NCI-H146 treated with DMSO at 0.1 percent for 48 hours (cell line): Measurements from ENCODE around the gene DTHD1.

Source experiments
- DNase-seq: peaks from one replicate; lab custom pipeline; 2025; ENCODE audit not compliant: unreplicated experiment; lab: John Stamatoyannopoulos, UW

The DTHD1 gene

GRCh38 chr4:36313301-36313700, 31.9 kb downstream of the DTHD1 start:
- DNase-seq, result no peak

- no peak for DNase-seq
These were observed 32.3 kb downstream of the DTHD1 start for GRCh38 chr4:36313703-36314102.

- no peak for DNase-seq
These were observed 35.2 kb downstream of the DTHD1 start for GRCh38 chr4:36316607-36317006.

GRCh38 chr4:36317721-36318120, 36.3 kb downstream of the DTHD1 start:
- no peak for DNase-seq

- DNase-seq, result no peak
These were observed 38.9 kb downstream of the DTHD1 start for GRCh38 chr4:36320117-36320896.

- DNase-seq, result no peak
These were observed 39.8 kb downstream of the DTHD1 start for GRCh38 chr4:36321176-36321575.

- no peak for DNase-seq
These were observed 41.5 kb downstream of the DTHD1 start for GRCh38 chr4:36322921-36323354.

- no peak for DNase-seq
These were observed 42.5 kb downstream of the DTHD1 start for GRCh38 chr4:36323816-36324419.

GRCh38 chr4:36324808-36325207, 43.4 kb downstream of the DTHD1 start:
- no peak for DNase-seq

GRCh38 chr4:36325499-36325898, 44.1 kb downstream of the DTHD1 start:
- no peak for DNase-seq

- DNase-seq, result no peak
These were observed 44.5 kb downstream of the DTHD1 start for GRCh38 chr4:36325926-36326325.

- no peak for DNase-seq
These were observed 45.1 kb downstream of the DTHD1 start for GRCh38 chr4:36326476-36327029.

GRCh38 chr4:36327400-36327799, 46.0 kb downstream of the DTHD1 start:
- no peak for DNase-seq

- DNase-seq, result no peak
These were observed 46.7 kb downstream of the DTHD1 start for GRCh38 chr4:36328130-36328529.

GRCh38 chr4:36329228-36329627, 47.8 kb downstream of the DTHD1 start:
- no peak for DNase-seq

GRCh38 chr4:36330796-36331195, 49.4 kb downstream of the DTHD1 start:
- no peak for DNase-seq

- no peak for DNase-seq
These were observed 50.8 kb downstream of the DTHD1 start for GRCh38 chr4:36332023-36332781.

- DNase-seq, result no peak
These were observed 51.3 kb downstream of the DTHD1 start for GRCh38 chr4:36332782-36333131.

GRCh38 chr4:36333303-36333877, 52.0 kb downstream of the DTHD1 start:
- DNase-seq, result no peak

- DNase-seq, result no peak
These were observed 56.3 kb downstream of the DTHD1 start for GRCh38 chr4:36337665-36338185.

- DNase-seq, result no peak
These were observed 57.6 kb downstream of the DTHD1 start for GRCh38 chr4:36338973-36339372.
